Right lung (tissue), 10 donors: Measurements from ENCODE around the gene RNASEH2C. TPM values are rescaled to one million over a fixed set of nuclear protein-coding genes. Genes with fewer than 3 reads are reported as not detected.
"Not testable (repeated sequence)": the region's sequence is repeated elsewhere in the genome, so short reads cannot be mapped to it uniquely, and the experiment has no call there.

ENCODE experiments used
- DNase-seq, 2 donors: peaks; one replicate each; pipeline ENCODE4 v3.0.0-alpha.2; 2013
- long read RNA-seq, 8 donors: transcript quantifications; one replicate each; lab custom pipeline, GENCODE V29; 2026
- polyA plus RNA-seq, 5 donors: library from polyadenylated mRNA; unstranded; fragments of 120-200 nt; gene quantifications; one replicate each; pipeline versions ENCODE4 v1.2.1 to v1.2.3, GENCODE V29; 2013; ENCODE audit warnings: inconsistent platforms in 1 of 5, low replicate concordance in 1 of 5; ENCODE audit not compliant: insufficient read length in 5 of 5, insufficient read depth in 1 of 5

The RNASEH2C gene
- 10 to 100 TPM; 32.4 to 67.8 (median 41.4) TPM for polyA plus RNA-seq
- long read RNA-seq, donor 1, transcript RNASEH2C-203 (3 exons, 2,798 nt) = minor isoform, 10 of 105 reads
- long read RNA-seq, donor 1, transcript RNASEH2C-201 (4 exons, 2,794 nt) = major isoform, 63 of 105 reads
- long read RNA-seq, donor 1, partial matches to known transcripts = 28 of 105 reads
- long read RNA-seq, donor 1, other reads (novel, unspliced or antisense) = 0 of 105 reads
- long read RNA-seq, donor 2, transcript RNASEH2C-201 (4 exons, 2,794 nt) = major isoform, 34 of 39 reads
- long read RNA-seq, donor 2, partial matches to known transcripts = 0 of 39 reads
- long read RNA-seq, donor 2, other reads (novel, unspliced or antisense) = 0 of 39 reads
- long read RNA-seq, donor 3, transcript RNASEH2C-203 (3 exons, 2,798 nt) = minor isoform, 8 of 65 reads
- long read RNA-seq, donor 3, transcript RNASEH2C-209 (2 exons, 2,643 nt) = minor isoform, 5 of 65 reads
- long read RNA-seq, donor 3, transcript RNASEH2C-201 (4 exons, 2,794 nt) = major isoform, 44 of 65 reads
- long read RNA-seq, donor 3, transcript RNASEH2C-204 (2 exons, 576 nt) = minor isoform, 5 of 65 reads
- long read RNA-seq, donor 3, partial matches to known transcripts = 0 of 65 reads
- long read RNA-seq, donor 3, other reads (novel, unspliced or antisense) = 0 of 65 reads
- long read RNA-seq, donor 4, transcript RNASEH2C-201 (4 exons, 2,794 nt) = major isoform, 29 of 54 reads
- long read RNA-seq, donor 4, partial matches to known transcripts = 15 of 54 reads
- long read RNA-seq, donor 4, other reads (novel, unspliced or antisense) = 0 of 54 reads
- long read RNA-seq, donor 5, transcript RNASEH2C-201 (4 exons, 2,794 nt) = major isoform, 74 of 94 reads
- long read RNA-seq, donor 5, transcript RNASEH2C-203 (3 exons, 2,798 nt) = minor isoform, 17 of 94 reads
- long read RNA-seq, donor 5, partial matches to known transcripts = 0 of 94 reads
- long read RNA-seq, donor 5, other reads (novel, unspliced or antisense) = 0 of 94 reads
- long read RNA-seq, donor 6, transcript RNASEH2C-201 (4 exons, 2,794 nt) = major isoform, 42 of 74 reads
- long read RNA-seq, donor 6, transcript RNASEH2C-203 (3 exons, 2,798 nt) = minor isoform, 10 of 74 reads
- long read RNA-seq, donor 6, partial matches to known transcripts = 17 of 74 reads
- long read RNA-seq, donor 6, other reads (novel, unspliced or antisense) = 0 of 74 reads
- long read RNA-seq, donor 7, transcript RNASEH2C-201 (4 exons, 2,794 nt) = major isoform, 24 of 36 reads
- long read RNA-seq, donor 7, transcript RNASEH2C-203 (3 exons, 2,798 nt) = minor isoform, 10 of 36 reads
- long read RNA-seq, donor 7, partial matches to known transcripts = 0 of 36 reads
- long read RNA-seq, donor 7, other reads (novel, unspliced or antisense) = 0 of 36 reads
- long read RNA-seq, donor 8, transcript RNASEH2C-201 (4 exons, 2,794 nt) = major isoform, 23 of 35 reads
- long read RNA-seq, donor 8, partial matches to known transcripts = 9 of 35 reads
- long read RNA-seq, donor 8, other reads (novel, unspliced or antisense) = 0 of 35 reads

GRCh38 chr11:65720211-65720934 lies at the start of gene RNASEH2C:
RNASEH2C (minus strand) TSS chr11:65720798; CDS start chr11:65720758, 40 bp downstream.
- peak; percentile 83 to 90 for DNase-seq

DNA sequence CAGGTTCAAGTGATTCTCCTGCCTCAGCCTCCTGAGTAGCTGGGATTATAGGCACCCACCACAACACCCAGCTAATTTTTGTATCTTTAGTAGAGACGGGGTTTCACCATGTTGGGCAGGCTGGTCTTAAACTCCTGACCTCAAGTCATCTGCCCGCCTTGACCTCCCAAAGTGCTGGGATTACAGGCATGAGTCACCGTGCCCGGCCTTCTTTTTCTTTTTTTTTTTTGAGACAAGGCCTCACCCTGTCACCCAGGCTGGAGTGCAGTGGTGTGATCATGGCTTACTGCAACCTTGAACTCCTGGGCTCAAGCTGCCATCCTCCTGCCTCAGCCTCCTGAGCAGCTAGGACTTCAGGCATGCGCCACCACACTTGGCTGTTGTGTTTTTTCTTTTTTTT lies 47.2 kb upstream of the RNASEH2C start:
- DNase-seq = not testable (repeated sequence)

DNA sequence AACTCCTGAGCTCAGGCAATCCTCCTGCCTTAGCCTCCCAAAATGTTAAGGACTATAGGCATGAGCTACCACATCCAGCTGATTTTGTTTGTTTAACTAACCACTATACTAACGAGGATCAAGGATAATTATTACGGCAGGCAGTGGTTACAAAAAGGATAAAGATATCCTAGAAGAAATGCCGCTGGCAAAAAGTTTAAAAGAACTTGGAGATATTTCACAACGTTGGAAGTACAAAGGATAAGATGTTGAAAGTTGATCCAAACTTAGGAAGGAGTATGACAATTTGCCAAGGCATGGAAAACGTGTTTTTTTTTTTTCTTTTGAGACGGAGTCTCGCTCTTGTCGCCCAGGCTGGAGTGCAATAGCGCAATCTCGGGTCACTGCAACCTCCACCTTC lies 46.8 kb upstream of the RNASEH2C start:
- no peak for DNase-seq

- DNase-seq = no peak
Measured at GRCh38 chr11:65766535-65766934, 45.9 kb upstream of the RNASEH2C start.

GRCh38 chr11:65764434-65764833 lies 43.8 kb upstream of the RNASEH2C start:
- DNase-seq = no peak

DNA sequence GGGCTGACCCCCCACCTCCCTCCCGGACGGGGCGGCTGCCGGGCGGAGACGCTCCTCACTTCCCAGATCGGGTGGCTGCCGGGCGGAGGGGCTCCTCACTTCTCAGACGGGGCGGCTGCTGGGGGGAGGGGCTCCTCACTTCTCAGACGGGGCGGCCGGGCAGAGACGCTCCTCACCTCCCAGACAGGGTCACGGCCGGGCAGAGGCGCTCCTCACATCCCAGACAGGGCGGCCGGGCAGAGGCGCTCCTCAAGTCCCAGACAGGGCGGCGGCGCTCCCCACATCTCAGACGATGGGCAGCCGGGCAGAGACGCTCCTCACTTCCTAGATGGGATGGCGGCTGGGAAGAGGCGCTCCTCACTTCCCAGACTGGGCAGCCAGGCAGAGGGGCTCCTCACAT lies 42.2 kb upstream of the RNASEH2C start:
- DNase-seq = not testable (repeated sequence)

GRCh38 chr11:65762169-65762568 lies 41.6 kb upstream of the RNASEH2C start:
- not testable (repeated sequence) for DNase-seq

DNA sequence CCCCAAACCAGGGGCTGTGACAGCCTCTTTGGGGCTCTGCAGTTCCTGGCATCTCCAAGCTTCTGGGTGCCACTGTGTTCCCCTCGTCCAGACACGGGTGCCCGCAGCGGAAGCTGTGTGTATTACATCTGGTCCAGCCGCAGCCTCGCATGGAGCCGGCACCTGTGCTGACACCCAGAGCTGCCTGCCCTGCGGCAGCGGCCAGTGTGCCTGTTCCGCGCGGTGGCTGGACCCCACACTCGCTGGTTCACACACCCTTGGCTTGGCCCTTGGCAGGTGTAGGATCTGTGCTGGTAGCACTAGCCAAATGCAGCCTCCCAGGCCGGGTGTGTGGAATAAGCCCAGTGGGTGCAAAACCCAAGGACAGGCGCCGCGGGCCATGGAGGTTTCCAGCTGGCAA lies 24.5 kb upstream of the RNASEH2C start:
- no peak for DNase-seq

DNA sequence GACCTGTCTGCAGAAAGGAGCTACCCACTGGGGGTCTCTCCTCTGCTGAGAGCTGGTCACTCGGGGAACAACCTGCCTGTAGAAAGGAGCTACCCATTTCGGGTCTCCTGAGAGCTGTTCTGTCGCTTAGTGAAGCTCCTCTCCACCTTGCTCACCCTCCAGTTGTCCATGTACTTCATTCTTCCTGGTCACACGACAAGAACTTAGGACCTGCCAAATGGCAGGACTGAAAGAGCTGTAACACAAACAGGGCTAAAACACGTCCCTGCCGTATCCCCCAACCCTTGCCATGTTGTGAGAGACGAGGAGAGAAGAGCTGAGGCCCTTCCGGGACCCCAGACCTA lies 24.1 kb upstream of the RNASEH2C start:
- no peak for DNase-seq

DNA sequence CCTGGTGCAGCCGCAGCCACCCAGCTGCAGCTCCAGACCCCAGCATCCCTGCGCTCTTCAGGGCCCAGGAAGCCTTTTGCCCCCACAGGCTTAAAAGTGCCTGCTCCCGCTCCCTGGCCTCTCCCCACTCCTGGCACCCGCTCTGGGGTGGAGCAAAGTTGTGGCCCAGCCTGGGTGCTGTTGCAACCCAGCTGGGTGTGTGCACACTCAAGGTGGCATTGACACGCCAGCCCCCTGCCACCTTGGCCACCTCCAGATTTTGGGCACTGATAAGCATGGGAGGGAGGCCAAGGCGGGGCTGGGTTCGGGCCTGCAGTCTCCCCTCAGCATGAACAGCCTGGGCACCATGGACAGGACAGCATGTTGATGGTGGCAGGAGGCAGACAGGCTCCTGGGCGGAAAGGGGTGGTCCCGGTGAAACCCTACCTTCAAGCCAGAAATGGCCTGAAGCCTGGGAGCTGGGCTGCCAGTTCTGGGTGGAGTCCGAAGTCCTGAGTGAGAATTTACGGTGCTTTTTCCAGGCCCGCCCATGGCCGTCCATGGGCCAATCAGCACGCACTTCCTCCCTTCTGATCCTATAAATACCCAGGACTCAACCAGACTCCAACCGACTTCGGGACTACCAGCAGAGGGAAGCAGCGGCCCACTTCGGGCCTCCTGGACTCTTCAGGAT lies 23.6 kb upstream of the RNASEH2C start:
- DNase-seq = no peak

- no peak for DNase-seq
Measured at GRCh38 chr11:65743681-65744025, 23.1 kb upstream of the RNASEH2C start.

DNA sequence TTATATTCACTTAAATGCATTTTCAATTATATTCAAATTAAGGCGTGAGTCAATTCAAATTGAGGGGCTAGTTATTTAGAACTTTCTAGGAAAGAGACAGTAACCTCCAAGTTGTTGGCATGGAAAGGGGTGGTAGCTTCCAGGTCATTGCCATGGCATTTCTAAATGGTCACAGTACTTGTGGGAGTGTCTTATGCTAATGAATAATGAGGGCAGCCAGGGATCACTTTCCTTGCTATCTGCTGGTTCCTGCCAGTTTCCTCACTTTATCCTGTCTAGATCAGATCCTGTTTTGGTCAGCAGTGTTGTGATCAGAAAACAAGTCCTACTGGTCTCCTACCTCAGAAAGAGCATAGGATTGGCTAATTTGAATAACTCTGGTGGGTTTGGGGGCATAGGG lies 21.8 kb upstream of the RNASEH2C start:
- DNase-seq = no peak

GRCh38 chr11:65741185-65741584 lies 20.6 kb upstream of the RNASEH2C start:
- DNase-seq = no peak

DNA sequence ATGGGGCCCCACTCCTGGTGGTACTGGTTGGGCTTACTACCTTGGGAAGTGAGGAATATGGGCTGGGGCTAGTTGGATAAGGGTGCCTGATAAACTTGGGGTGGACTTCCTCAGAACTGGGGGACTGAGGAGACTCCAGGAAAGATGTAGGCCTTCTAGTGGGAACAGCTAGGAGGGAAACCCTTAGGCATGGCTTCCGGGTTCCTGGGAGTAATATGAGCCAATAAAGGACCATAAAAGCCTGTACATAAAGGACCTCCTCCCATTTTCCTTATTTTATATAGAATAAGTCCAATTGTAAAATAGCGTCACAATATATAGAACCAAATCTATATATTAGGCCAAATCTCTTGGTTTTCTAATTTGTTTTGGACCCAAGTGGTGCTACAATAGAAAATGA lies 18.4 kb upstream of the RNASEH2C start:
- no peak for DNase-seq

DNA sequence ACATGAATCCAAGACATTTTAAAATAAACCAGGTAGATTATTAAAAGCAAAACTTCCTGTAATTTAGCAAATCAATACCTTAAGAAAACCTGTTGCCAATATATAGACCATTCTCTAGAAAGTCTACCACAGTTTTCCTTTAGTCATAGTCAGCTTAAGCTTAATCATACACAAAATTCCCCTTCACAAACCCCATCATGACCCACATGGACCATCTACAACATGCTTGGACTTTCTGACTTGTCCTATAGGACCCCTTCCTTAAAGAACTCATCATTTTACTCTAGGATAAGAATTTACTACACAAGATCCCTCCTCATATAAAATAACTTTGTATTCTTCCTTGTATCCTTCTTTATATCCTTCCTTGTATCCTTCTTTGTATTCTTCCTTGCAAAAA lies 16.2 kb upstream of the RNASEH2C start:
- no peak for DNase-seq

- DNase-seq = not testable (repeated sequence)
Measured at GRCh38 chr11:65735111-65735510, 14.5 kb upstream of the RNASEH2C start.

DNA sequence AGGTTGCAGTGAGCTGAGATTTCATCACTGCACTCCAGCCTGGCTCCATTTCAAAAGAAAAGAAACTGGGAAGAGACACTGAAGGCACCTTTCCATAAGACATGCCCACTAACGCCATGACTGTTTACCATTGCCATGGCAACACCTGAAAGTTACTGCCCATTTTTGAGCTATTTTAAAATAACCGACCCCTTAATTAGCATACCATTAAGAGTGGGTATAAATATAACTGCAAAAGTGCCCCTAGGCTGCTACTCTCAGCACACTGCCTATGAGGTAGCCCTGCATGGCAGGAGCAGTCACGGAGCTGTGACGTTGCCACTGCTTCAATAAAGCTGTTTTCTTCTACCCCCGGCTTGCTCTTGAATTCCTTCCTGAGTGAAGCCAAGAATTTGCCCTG lies 9.9 kb upstream of the RNASEH2C start:
- DNase-seq = no peak

GRCh38 chr11:65727865-65728264 lies 7.3 kb upstream of the RNASEH2C start:
- no peak for DNase-seq

DNA sequence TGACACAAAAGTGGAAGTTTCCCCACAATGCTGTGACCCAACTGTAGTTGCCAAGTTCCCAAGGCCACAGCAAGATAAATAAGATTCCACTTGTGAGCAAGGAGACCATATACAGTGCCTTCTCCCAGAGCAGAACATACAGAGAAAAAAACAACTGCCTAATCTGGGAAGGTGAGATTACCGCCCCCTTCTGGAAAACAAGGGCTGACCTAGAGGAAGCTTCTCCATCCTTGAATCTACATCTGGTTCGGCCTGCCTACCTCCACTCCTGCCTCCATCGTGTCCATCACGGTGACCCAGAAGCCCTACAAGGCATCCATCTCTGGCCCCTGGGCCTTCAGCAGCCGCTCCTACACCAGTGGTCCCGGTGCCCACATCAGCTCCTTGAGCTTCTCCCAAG lies 6.1 kb upstream of the RNASEH2C start:
- no peak for DNase-seq

DNA sequence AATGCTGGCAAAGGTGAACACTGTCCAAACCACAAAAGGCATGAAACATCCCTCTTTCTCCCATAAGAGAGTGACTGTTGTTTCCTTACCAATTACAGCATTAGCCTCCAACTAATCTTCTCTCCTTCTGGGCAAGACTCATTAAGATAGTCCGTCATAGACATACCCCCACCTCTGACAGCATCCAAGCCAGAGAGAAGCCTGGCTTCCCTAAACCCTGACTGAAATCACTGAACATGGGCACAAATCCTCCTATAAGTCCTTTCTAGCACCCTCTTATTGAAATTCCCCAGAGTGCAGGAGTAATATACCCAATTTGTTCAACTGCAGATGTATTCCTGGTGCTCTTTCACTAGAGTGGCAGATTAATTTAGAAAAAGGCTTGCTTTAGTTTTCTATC lies 1.7 kb upstream of the RNASEH2C start:
- no peak for DNase-seq
